Renal cortical epithelial cell (primary cell): ENCODE measurements around the gene RBFOX2. TPM values are rescaled to one million over a fixed set of nuclear protein-coding genes. Genes with fewer than 3 reads are reported as not detected.
"Not testable (repeated sequence)": the region's sequence is repeated elsewhere in the genome, so short reads cannot be mapped to it uniquely, and the experiment has no call there.

Experiments used
- DNase-seq: peaks from one replicate; pipeline ENCODE4 v3.0.0-alpha.2; 2011; ENCODE audit warnings: low read depth
- total RNA-seq: library from RNA; depleted of rRNA; stranded (reverse); fragments of >200 nt; gene quantifications from 2 replicates; pipeline ENCODE4 v1.2.3, GENCODE V29; 2014

Gene RBFOX2, protein sequence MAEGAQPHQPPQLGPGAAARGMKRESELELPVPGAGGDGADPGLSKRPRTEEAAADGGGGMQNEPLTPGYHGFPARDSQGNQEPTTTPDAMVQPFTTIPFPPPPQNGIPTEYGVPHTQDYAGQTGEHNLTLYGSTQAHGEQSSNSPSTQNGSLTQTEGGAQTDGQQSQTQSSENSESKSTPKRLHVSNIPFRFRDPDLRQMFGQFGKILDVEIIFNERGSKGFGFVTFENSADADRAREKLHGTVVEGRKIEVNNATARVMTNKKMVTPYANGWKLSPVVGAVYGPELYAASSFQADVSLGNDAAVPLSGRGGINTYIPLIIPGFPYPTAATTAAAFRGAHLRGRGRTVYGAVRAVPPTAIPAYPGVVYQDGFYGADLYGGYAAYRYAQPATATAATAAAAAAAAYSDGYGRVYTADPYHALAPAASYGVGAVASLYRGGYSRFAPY
- total RNA-seq, result 72.8 and 125 TPM in 2 replicates

- DNase-seq, result peak; percentile 82
Measured at GRCh38 chr22:36028646-36029405, at the start of gene RBFOX2. Gene RBFOX2 (minus strand): TSS chr22:36028824. CDS start chr22:36028425, 399 bp downstream.

DNA sequence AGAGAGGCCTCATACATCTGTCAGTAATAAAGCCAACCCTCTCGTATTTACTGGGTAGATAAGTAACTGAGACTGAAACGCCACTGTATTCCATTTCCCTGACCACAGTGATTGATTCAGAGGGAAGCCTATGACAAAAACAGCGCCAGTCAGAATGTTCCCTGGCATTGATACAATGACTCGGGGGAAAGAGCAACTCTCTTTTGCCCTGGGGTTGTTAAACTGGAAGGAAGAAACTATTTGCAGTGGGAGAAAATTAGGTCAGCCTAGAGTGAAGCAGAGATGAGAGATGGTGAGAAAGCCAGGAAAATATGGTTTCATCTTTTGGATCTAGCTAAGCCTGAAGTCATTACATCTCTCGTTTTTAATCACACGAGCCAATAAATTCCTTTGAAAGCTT lies 48.6 kb upstream of the RBFOX2 start:
- peak; percentile 50 for DNase-seq

GRCh38 chr22:36075724-36076123 lies 47.1 kb upstream of the RBFOX2 start:
- DNase-seq, result no peak

- DNase-seq, result no peak
Measured at GRCh38 chr22:36075230-36075629, 46.6 kb upstream of the RBFOX2 start.

DNA sequence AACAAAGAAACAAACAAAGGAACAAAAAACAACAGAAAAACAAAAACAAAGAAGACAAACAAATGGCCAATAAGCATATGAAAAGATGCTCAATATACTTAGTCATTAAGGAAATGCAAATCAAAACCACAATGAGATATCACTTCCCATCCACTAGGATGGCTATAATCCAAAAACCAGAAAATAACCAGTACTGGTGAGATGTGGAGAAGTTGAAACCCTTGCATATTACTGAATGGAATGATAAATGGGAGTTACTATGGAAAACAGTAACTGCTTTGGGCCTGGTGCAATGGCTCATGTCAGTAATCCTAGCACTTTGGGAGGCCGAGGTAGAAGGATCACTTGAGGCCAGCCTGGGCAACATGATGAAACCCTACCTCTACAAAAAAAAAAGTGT lies 44.9 kb upstream of the RBFOX2 start:
- DNase-seq, result no peak

GRCh38 chr22:36070645-36071044 lies 42.0 kb upstream of the RBFOX2 start:
- not testable (repeated sequence) for DNase-seq

GRCh38 chr22:36069368-36069767 lies 40.7 kb upstream of the RBFOX2 start:
- DNase-seq, result no peak

GRCh38 chr22:36068776-36069344 lies 40.2 kb upstream of the RBFOX2 start:
- DNase-seq, result no peak

DNA sequence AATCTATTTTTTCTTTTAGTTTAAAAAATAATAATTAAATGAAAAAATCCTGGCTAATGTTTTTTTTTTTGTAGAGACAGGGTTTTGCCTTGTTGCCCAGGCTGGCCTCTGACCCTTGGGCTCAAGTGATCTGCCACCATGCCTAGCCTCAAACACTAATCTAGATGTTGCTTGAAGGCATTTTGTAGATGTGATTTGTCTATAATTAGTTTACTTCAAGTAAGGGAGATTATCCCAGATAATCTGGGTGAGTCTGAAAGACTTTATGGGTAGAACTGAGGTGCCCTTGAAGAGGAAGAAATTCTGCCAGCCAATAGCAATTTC lies 38.6 kb upstream of the RBFOX2 start:
- no peak for DNase-seq

DNA sequence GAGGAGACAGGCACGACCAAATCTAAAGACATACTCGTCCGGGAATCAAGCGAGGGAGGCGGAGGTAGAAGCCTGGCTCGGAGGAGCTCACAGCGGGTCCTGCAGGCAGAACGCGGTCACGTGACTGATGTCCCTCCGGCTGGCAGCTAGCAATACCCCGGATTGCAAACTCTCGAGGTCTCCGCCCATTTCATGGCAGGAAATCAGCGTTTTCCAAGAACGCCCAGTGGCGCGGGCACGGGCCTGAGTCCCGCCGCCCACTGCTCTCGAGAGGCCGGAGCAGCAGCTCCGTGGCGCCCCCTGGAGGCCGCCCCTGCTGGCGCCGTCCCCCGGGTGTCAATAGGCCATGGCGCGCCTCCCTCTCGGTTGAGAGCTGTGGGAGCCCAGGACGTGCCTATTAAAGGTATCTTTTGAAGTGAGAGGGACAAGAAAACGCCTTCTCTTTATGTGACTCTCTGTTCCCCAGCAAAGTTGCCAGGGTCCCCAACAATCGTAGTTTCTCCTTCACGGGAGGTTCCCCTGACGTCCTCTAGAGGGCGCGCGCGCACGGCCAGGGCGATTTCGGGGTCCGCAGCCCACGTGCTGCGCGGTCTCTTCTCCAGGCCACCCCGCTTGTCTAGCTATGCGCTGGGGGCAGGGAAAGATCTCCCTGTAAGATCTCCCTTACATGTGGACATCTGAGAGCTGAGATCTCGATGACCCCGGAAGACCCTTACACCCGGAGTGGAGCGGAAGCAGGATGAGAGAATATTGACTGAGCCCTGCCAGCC lies 37.3 kb upstream of the RBFOX2 start:
- DNase-seq, result peak; percentile 80

GRCh38 chr22:36065462-36065774 lies 36.8 kb upstream of the RBFOX2 start:
- no peak for DNase-seq

DNA sequence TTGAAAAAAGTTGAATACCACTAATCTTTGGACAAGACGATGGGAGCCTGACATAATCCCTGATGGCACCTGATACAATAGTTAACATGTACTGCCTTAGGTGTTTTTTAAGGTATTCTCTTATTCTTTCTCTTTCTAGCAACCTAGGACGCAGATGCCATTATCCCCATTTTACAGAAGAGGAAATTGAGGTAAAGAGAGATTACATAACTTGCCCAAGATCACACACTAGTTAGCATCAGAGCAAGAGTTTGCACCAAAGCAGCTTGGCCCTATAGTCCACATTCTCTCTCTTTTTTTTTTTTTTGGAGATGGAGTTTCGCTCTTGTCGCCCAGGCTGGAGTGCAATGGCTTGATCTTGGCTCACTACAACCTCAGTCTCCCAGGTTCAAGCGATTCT lies 35.7 kb upstream of the RBFOX2 start:
- no peak for DNase-seq

DNA sequence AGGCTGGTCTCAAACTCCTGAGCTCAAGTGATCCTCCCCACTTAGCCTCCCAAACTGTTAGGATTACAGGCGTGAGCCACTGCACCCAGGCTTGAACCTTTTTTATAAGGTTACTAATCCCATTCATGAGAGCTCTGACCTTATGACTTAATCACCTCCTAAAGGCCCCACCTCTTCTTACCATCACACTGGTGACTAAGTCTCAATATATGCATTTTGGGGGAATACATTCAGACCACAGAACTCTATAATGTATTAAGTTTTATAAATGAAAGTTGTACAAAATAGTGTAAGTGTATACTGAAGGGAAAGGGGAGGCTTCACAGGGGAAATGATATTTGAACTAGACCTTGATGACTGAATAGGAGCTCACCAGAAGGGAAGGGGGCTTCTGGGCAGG lies 28.4 kb upstream of the RBFOX2 start:
- DNase-seq, result no peak

- no peak for DNase-seq
Measured at GRCh38 chr22:36055376-36056295, 27.0 kb upstream of the RBFOX2 start.

DNA sequence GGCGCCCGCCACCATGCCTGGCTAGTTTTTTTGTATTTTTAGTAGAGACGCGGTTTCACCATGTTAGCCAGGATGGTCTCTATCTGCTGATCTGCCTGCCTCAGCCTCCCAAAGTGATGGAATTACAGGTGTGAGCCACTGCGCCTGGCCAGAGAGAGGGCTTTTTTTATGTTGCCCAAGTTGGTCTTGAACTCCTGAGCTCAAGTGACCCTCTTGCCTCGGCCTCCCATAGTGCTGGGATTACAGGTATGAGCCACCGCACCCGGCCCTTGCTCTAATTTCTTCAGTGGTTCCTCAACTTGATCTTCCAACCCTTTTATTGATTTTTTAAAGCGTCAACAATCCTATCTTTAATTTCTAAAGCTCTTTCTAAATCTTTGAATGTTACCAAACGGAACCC lies 25.8 kb upstream of the RBFOX2 start:
- not testable (repeated sequence) for DNase-seq

DNA sequence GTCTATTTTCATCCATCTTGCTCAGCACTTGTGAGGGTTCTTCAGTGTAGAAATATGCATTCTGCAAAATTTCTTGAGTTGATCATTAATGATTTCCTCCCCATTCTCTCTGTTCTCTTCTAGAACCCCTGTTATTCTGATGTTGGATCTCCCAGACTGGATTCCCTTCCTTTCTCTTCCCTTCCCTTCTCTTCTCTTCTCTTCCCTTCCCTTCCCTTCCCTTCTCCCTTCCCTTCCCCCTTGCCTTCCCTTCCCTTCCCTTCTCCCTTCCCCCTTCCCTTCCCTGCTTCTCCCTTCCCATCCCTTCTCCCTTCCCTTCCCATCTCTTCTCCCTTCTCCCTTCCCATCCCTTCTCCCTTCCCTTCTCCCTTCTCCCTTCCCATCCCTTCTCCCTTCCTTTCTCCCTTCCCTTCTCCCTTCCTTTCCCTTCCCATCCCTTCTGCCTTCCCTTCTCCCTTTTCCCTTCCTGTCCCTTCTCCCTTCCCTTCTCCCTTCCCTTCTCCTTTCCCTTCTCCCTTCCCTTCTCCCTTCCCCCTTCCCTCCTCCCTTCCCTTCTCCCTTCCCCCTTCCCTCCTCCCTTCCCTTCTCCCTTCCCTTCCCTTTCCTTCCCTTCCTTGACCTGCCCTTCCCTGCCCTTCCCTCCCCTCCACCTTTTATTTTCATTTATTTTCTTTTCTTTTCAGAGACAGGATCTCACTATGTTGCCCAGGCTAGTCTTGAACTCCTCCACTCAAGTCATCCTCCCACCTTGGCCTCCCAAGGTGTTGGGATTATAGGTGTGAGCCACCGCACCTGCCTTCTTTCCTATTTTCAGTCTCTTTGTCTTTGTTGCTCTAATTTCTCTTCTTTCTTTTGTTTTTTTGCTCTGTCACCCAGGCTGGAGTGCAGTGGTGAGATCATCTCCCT lies 24.9 kb upstream of the RBFOX2 start:
- DNase-seq, result no peak

DNA sequence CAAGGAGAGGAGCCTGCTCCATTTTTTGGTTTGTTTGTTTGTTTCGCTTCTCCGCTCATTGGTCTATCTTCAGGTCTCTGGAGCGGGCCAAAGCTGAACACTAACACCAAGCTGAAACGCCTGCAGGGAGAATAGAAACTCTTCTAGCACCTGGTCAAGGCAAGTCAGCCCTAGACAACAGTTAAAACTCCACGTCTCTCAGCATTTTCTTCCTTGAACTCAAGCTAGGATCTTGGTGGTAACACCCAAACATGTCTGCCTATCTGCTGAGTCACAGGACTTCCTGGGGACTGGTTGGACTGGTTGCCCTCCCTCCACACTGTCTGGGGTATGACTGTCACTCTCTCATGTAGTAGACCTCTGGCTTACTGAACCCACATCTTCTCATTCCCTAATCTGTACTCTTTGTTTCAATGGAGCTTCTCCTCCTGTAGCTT lies 23.9 kb upstream of the RBFOX2 start:
- DNase-seq, result peak; percentile 53

GRCh38 chr22:36049678-36049997 lies 21.0 kb upstream of the RBFOX2 start:
- no peak for DNase-seq

- no peak for DNase-seq
Measured at GRCh38 chr22:36048911-36049677, 20.5 kb upstream of the RBFOX2 start.
